GM12865 (cell line): ENCODE measurements around the gene COA5.

Experiments
- DNase-seq: peaks from one replicate; pipeline ENCODE4 v3.0.0; 2010; ENCODE audit warnings: low read depth
- H3K4me3 ChIP-seq: 2 replicates; pipeline ENCODE4 v1.5.1; 2011; ENCODE audit warnings: mild to moderate bottlenecking, low read depth, low read length, control low read depth
- TF ChIP-seq, protein P1 (sequence below): IDR thresholded peaks from 2 replicates; pipeline ENCODE4 v1.5.1; 2011; ENCODE audit warnings: low read length, control low read depth, low read depth, inconsistent platforms; ENCODE audit not compliant: insufficient read depth; ENCODE audit errors: missing control alignments

The COA5 gene

GRCh38 chr2:98623657-98624056 lies 15.3 kb upstream of the COA5 start:
- no peak for DNase-seq
- H3K4me3 ChIP-seq = no peak overlapping the region
- TF ChIP-seq, protein P1, sequence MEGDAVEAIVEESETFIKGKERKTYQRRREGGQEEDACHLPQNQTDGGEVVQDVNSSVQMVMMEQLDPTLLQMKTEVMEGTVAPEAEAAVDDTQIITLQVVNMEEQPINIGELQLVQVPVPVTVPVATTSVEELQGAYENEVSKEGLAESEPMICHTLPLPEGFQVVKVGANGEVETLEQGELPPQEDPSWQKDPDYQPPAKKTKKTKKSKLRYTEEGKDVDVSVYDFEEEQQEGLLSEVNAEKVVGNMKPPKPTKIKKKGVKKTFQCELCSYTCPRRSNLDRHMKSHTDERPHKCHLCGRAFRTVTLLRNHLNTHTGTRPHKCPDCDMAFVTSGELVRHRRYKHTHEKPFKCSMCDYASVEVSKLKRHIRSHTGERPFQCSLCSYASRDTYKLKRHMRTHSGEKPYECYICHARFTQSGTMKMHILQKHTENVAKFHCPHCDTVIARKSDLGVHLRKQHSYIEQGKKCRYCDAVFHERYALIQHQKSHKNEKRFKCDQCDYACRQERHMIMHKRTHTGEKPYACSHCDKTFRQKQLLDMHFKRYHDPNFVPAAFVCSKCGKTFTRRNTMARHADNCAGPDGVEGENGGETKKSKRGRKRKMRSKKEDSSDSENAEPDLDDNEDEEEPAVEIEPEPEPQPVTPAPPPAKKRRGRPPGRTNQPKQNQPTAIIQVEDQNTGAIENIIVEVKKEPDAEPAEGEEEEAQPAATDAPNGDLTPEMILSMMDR = no peak

DNA sequence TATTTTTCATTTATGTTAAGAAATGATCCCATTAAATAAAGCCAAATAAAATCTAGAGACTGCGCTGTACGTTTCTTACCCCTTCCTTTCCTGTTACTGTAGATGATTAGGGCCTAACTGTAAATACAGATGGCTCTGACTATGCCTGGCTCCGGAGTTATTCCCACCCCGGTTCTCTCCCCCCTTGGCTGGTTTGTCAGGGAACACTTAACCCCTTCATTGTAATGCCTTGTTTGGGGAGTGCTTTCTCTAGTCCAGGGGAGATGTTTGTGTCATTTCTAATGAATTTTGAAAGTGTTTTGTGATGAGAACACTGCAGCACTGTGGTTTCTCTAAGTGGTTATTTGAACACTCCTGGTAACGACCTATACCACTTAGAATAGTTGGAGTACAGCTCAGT lies 8.8 kb upstream of the COA5 start:
- TF ChIP-seq, protein P1 = no peak
- no peak for DNase-seq
- no peak overlapping the region for H3K4me3 ChIP-seq

DNA sequence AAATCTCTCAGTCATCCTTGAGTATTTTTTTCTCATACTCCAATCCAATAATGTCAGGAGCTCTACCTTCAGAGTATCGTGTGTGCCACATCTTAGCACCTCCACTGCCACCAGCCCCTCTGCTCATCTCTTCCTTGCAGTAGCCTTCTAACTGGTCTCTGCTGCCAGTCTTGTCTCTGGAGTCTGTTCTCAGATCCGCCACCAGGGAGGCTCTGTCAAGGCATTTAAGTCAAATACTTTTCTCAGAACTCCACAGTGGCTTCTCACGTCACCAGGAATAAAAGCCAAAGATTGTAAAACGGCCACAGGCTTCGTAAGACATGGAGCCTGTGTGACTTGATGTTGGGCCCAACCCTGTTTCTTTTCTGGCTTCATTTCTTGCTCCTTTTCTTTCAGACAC lies 7.2 kb upstream of the COA5 start:
- H3K4me3 ChIP-seq = no peak overlapping the region
- TF ChIP-seq, protein P1 = no peak
- DNase-seq = no peak

GRCh38 chr2:98614024-98614739 lies 5.9 kb upstream of the COA5 start:
- DNase-seq = no peak
- TF ChIP-seq, protein P1 = no peak
- no peak overlapping the region for H3K4me3 ChIP-seq

DNA sequence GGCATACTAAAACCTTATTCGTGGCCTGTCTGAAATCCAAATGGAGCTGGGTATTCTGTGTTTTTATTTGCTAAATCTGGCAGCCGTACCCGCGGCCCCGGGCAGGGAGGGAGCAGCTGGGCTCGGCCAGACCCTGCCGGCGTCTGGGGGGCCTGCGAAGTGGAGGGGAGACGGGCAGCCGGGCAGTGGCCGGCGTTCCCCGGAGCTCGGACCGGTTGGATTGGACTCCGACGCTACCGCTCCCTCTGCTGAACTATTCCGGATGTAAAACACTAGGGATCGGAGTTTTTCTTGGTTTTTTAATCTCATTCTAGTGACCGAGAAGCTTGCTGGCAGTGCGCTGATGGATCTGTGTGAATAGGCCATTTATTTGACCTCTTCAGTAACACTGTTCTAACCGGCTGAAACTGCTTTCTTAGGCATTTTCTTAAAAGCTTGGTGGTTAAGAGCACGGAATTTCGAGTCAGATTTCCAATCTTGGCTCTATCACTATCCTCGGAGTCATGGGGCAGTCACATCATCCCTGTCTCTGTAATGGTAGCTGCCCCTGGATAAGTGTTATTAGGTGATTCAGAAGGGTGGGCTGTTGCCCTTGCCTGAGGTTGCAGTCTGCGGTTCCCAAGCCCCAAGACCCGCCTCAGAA lies 771 bp upstream of the COA5 start:
- H3K4me3 ChIP-seq = peak overlapping the region; percentile 98
- TF ChIP-seq, protein P1 = no peak
- peak; percentile 32 for DNase-seq

- no peak for DNase-seq
- H3K4me3 ChIP-seq = peak overlapping the region; percentile 98
- TF ChIP-seq, protein P1 = no peak
These were observed 584 bp downstream of the COA5 start for GRCh38 chr2:98607741-98608115.
